K562 (cell line): Measurements from ENCODE around the gene GJA9. TPM values are rescaled to one million over a fixed set of nuclear protein-coding genes. Genes with fewer than 3 reads are reported as not detected.

ENCODE experiments used
- ETV6 ChIP-seq, 3 experiments: fragments of 150-350 bp in 1 of 3; sonication (generic) in 1 of 3; formaldehyde crosslinking in 1 of 3; IDR thresholded peaks; 2 replicates each; pipeline versions ENCODE4 v1.6.1 to v1.8.0; 2014 to 2022; ENCODE audit warnings: borderline replicate concordance in 2 of 3, low read depth in 2 of 3, antibody characterized with exemption in 1 of 3, low read length in 1 of 3, mild to moderate bottlenecking in 1 of 3, missing genetic modification reagents in 1 of 3
- HSF4 ChIP-seq: fragments of 250-450 bp; sonication (Bioruptor Pico); IDR thresholded peaks from 2 replicates; pipeline ENCODE4 v2.1.2; 2022; ENCODE audit warnings: mild to moderate bottlenecking, moderate library complexity, borderline replicate concordance
- MLLT1 ChIP-seq, 2 experiments: fragments of 450-650 bp; IDR thresholded peaks; 2 replicates each; pipeline ENCODE4 v1.6.1; 2016
- RB1 ChIP-seq: fragments of 450-650 bp; IDR thresholded peaks from 2 replicates; pipeline ENCODE4 v1.6.1; 2017; ENCODE audit warnings: low read depth, mild to moderate bottlenecking
- RBBP5 ChIP-seq: fragments of 200-600 bp; sonication (generic); IDR thresholded peaks from 2 replicates; pipeline ENCODE4 v1.6.1; 2012; ENCODE audit warnings: borderline replicate concordance, mild to moderate bottlenecking, low read length, control low read depth, inconsistent platforms; ENCODE audit not compliant: insufficient read depth, poor library complexity, severe bottlenecking
- SMAD4 ChIP-seq: fragments of 250-450 bp; sonication (Bioruptor Pico); conservative IDR thresholded peaks from 2 replicates; pipeline ENCODE4 v1.8.0; 2021; ENCODE audit warnings: inconsistent platforms, mild to moderate bottlenecking, moderate library complexity
- SP1 ChIP-seq: sonication (generic); formaldehyde crosslinking; IDR thresholded peaks from 2 replicates; pipeline ENCODE4 v1.8.1; 2022; ENCODE audit warnings: mild to moderate bottlenecking, missing genetic modification reagents
- SRSF1 ChIP-seq: fragments of 200-400 bp; formaldehyde crosslinking; IDR thresholded peaks from 2 replicates; pipeline ENCODE4 v1.6.1; 2017; ENCODE audit warnings: mild to moderate bottlenecking, low read depth, low read length, moderate library complexity
- ZC3H8 ChIP-seq: fragments of 450-650 bp; IDR thresholded peaks from 2 replicates; pipeline ENCODE4 v1.6.1; 2017
- ZNF175 ChIP-seq: fragments of 200-800 bp; sonication (Bioruptor generic); IDR thresholded peaks from 2 replicates; pipeline ENCODE4 v1.6.1; 2016; ENCODE audit warnings: low read depth, mild to moderate bottlenecking, missing genetic modification characterization, missing compliant biosample characterization
- polyA plus RNA-seq, 8 experiments: library from polyadenylated mRNA; depleted of rRNA in 4 of 8; stranded (reverse) in 5 of 8; unstranded in 3 of 8; fragments of >200 nt; fragmentation: Nextera tagmentation in 2 of 8; fragmentation: Illumina TruSeq in 1 of 8; extraction: Ambion mirVana in 2 of 8; extraction: Trizol in 1 of 8; gene quantifications; 2 replicates each; pipeline versions ENCODE4 v1.2.1 to v1.2.3, GENCODE V29; 2011 to 2014; ENCODE audit warnings: inconsistent platforms in 1 of 8, missing spikeins in 1 of 8
- total RNA-seq, 7 experiments: library from RNA; depleted of rRNA in 6 of 7; stranded (reverse); fragments of >200 nt in 6 of 7; fragmentation: Illumina TruSeq in 2 of 7; extraction: Trizol in 2 of 7; gene quantifications; 2 replicates each; pipeline versions ENCODE4 v1.2.1 to v1.2.3, GENCODE V29; 2011 to 2021; ENCODE audit warnings: low replicate concordance in 1 of 7
- TF ChIP-seq, protein P1 (sequence below): sonication (generic); formaldehyde crosslinking; IDR thresholded peaks from 2 replicates; pipeline ENCODE4 v1.8.0; 2022; ENCODE audit warnings: mild to moderate bottlenecking, missing genetic modification reagents
- TF ChIP-seq, protein P2 (sequence below): sonication (generic); formaldehyde crosslinking; IDR thresholded peaks from 2 replicates; pipeline ENCODE4 v1.5.0; 2020; ENCODE audit warnings: missing genetic modification reagents
- TF ChIP-seq, protein P3 (sequence below): fragments of 250-450 bp; sonication (Bioruptor Pico); IDR thresholded peaks from 2 replicates; pipeline ENCODE4 v1.4.0; 2020; ENCODE audit warnings: mild to moderate bottlenecking
- TF ChIP-seq, protein P4 (sequence below): fragments of 250-450 bp; sonication (Bioruptor Pico); IDR thresholded peaks from 2 replicates; pipeline ENCODE4 v1.4.0; 2020

GJA9 gene
- total and polyA plus RNA-seq, 9 of the 15 experiments (the other 6 are each of a cell fraction or from before 2014, with no cell fraction given): not detected

- TF ChIP-seq, protein P1, sequence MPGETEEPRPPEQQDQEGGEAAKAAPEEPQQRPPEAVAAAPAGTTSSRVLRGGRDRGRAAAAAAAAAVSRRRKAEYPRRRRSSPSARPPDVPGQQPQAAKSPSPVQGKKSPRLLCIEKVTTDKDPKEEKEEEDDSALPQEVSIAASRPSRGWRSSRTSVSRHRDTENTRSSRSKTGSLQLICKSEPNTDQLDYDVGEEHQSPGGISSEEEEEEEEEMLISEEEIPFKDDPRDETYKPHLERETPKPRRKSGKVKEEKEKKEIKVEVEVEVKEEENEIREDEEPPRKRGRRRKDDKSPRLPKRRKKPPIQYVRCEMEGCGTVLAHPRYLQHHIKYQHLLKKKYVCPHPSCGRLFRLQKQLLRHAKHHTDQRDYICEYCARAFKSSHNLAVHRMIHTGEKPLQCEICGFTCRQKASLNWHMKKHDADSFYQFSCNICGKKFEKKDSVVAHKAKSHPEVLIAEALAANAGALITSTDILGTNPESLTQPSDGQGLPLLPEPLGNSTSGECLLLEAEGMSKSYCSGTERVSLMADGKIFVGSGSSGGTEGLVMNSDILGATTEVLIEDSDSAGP (CRISPR knock-in tag): no peak
- TF ChIP-seq MLLT1 (IDR thresholded peaks at IDR 0.05) (no peak), RBBP5 (no peak), ETV6 (IDR thresholded peaks at IDR 0.05; ENCODE audit: borderline replicate concordance in 1 of 2, low read depth in 2 of 2, low read length in 1 of 2) (no peak), ETV6 (CRISPR knock-in tag; IDR thresholded peaks at IDR 0.05; ENCODE audit: borderline replicate concordance) (no peak), RB1 (peak; percentile 78; the same call in 1 of the 2 replicates), ZNF175 (CRISPR knock-in tag) (no peak), SMAD4 (CRISPR knock-in tag) (no peak), HSF4 (CRISPR knock-in tag) (no peak), ZC3H8 (no peak), SRSF1 (no peak), SP1 (CRISPR knock-in tag) (0 out of 2 replicates have a peak, but pooled peaks have one; percentile 54)
- TF ChIP-seq, protein P2, sequence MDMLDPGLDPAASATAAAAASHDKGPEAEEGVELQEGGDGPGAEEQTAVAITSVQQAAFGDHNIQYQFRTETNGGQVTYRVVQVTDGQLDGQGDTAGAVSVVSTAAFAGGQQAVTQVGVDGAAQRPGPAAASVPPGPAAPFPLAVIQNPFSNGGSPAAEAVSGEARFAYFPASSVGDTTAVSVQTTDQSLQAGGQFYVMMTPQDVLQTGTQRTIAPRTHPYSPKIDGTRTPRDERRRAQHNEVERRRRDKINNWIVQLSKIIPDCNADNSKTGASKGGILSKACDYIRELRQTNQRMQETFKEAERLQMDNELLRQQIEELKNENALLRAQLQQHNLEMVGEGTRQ: no peak
- TF ChIP-seq, protein P3, sequence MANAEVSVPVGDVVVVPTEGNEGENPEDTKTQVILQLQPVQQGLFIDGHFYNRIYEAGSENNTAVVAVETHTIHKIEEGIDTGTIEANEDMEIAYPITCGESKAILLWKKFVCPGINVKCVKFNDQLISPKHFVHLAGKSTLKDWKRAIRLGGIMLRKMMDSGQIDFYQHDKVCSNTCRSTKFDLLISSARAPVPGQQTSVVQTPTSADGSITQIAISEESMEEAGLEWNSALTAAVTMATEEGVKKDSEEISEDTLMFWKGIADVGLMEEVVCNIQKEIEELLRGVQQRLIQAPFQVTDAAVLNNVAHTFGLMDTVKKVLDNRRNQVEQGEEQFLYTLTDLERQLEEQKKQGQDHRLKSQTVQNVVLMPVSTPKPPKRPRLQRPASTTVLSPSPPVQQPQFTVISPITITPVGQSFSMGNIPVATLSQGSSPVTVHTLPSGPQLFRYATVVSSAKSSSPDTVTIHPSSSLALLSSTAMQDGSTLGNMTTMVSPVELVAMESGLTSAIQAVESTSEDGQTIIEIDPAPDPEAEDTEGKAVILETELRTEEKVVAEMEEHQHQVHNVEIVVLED (CRISPR knock-in tag): no peak
- TF ChIP-seq, protein P4, sequence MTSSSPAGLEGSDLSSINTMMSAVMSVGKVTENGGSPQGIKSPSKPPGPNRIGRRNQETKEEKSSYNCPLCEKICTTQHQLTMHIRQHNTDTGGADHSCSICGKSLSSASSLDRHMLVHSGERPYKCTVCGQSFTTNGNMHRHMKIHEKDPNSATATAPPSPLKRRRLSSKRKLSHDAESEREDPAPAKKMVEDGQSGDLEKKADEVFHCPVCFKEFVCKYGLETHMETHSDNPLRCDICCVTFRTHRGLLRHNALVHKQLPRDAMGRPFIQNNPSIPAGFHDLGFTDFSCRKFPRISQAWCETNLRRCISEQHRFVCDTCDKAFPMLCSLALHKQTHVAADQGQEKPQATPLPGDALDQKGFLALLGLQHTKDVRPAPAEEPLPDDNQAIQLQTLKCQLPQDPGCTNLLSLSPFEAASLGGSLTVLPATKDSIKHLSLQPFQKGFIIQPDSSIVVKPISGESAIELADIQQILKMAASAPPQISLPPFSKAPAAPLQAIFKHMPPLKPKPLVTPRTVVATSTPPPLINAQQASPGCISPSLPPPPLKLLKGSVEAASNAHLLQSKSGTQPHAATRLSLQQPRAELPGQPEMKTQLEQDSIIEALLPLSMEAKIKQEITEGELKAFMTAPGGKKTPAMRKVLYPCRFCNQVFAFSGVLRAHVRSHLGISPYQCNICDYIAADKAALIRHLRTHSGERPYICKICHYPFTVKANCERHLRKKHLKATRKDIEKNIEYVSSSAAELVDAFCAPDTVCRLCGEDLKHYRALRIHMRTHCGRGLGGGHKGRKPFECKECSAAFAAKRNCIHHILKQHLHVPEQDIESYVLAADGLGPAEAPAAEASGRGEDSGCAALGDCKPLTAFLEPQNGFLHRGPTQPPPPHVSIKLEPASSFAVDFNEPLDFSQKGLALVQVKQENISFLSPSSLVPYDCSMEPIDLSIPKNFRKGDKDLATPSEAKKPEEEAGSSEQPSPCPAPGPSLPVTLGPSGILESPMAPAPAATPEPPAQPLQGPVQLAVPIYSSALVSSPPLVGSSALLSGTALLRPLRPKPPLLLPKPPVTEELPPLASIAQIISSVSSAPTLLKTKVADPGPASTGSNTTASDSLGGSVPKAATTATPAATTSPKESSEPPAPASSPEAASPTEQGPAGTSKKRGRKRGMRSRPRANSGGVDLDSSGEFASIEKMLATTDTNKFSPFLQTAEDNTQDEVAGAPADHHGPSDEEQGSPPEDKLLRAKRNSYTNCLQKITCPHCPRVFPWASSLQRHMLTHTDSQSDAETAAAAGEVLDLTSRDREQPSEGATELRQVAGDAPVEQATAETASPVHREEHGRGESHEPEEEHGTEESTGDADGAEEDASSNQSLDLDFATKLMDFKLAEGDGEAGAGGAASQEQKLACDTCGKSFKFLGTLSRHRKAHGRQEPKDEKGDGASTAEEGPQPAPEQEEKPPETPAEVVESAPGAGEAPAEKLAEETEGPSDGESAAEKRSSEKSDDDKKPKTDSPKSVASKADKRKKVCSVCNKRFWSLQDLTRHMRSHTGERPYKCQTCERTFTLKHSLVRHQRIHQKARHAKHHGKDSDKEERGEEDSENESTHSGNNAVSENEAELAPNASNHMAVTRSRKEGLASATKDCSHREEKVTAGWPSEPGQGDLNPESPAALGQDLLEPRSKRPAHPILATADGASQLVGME: no peak
Measured at GRCh38 chr1:38834937-38835827, 46.2 kb downstream of the GJA9 start (continued).
